GM18909 (cell line): ENCODE measurements around the gene SNX8.
"Not testable (repeated sequence)": the region's sequence is repeated elsewhere in the genome, so short reads cannot be mapped to it uniquely, and the experiment has no call there.

Experiments used
- ATAC-seq: cut with Tn5 transposase; IDR thresholded peaks from one replicate; pipeline ENCODE4 v1.9.1; 2021; ENCODE audit warnings: mild to moderate bottlenecking; ENCODE audit not compliant: unreplicated experiment, poor library complexity

SNX8 gene

DNA sequence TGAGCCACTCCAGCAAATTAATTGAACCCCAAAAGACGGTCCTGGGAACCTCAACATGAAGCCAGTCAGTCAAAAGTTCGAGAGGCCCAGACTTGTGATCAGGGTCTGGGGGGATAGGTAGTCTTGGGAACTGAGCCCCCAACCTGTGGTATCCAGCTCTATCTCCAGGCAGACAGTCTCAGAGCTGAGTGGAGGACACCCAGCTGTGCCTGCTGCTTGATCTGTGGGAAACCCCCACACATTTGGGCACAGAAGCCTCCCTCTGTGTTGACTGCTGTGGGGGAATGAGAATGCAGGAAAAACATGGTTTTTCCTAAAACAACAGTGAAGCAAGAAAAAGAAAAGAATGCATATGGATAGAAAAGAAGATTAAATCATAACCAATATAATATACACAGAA is 16.3 kb upstream of the SNX8 start:
- ATAC-seq: no peak

- ATAC-seq: no peak
Measured at GRCh38 chr7:2326951-2327350, 12.7 kb upstream of the SNX8 start.

GRCh38 chr7:2325162-2325561 is 10.9 kb upstream of the SNX8 start:
- no peak for ATAC-seq

DNA sequence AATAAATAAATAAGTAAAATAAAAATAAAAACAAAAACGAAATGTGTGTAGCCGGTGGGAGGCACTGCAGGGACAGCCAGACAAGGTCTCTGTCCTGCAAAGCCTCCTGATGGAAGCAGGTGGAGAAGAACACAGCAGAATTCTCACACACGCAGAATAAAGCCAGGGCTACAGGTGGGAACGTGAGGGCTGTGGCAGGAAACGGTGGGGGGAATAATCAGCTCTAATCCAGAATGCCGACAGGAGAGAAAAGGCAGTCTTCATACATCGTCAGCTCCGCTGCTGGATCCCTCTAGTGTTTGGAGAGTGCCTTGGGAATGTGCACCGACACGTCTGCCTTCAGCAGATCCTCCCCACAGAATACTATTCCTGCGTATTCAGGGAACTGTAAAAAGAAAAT is 6.8 kb upstream of the SNX8 start:
- ATAC-seq: no peak

- ATAC-seq: no peak
Measured at GRCh38 chr7:2317556-2318293, 3.5 kb upstream of the SNX8 start.

- ATAC-seq: no peak
Measured at GRCh38 chr7:2316578-2316977, 2.3 kb upstream of the SNX8 start.

GRCh38 chr7:2315787-2316186 is 1.5 kb upstream of the SNX8 start:
- no peak for ATAC-seq

GRCh38 chr7:2314956-2315530 is 802 bp upstream of the SNX8 start:
- ATAC-seq: not testable (repeated sequence)

- no peak for ATAC-seq
Measured at GRCh38 chr7:2313450-2314208, 612 bp downstream of the SNX8 start.

DNA sequence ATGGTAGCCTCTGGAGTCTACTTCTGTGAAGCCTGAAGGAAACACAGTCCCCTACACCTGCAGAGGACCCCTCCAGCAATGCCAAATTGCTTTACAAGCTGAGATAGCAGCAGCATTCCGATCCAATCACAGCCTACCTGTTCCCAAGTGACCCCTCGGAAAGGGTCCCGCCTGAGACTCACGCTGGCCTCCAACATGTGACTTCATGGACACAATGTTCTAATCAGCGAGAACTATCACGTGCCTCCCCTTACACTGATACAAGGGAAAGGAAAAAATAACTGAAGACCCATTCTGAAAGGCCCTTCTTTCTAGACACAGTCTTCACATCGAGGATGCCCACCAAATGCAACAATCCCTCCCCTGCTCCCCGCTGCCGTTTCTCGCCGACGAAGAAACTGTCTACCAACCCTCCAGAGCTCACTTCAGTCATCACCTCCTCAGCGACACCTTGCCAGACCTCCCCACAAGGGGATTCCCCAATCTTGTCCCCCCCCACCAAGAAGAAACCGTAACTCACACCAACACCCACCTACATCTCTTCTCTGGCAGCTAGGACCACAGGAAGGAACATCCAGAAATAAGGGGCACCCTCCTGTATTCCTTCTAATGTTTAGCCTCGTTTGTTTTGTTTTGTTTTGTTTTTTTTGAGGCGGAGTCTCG is 1.8 kb downstream of the SNX8 start:
- no peak for ATAC-seq

- ATAC-seq: no peak
Measured at GRCh38 chr7:2309889-2310331, 4.3 kb downstream of the SNX8 start.

DNA sequence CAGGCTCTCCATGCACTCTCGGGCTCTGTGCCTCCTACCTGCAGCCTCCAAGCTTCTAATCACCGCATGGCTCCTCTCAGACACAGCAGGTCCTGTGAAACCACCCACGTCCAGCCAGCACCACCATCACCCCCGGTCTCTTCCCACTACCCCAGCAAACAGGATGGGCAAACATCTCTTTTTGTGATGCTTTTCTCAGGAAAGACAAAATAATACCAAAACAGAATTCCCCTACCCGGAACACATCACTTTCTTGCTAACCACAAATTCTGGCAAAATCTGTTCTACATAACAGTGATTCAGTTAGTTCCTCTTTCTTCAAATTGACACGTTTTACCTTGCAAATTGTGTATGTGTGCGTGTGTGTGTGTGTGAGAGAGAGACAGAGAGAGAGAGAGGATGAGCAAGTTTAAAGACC is 6.5 kb downstream of the SNX8 start:
- peak; percentile 66 for ATAC-seq

- ATAC-seq: no peak
Measured at GRCh38 chr7:2306688-2307087, 7.6 kb downstream of the SNX8 start.

DNA sequence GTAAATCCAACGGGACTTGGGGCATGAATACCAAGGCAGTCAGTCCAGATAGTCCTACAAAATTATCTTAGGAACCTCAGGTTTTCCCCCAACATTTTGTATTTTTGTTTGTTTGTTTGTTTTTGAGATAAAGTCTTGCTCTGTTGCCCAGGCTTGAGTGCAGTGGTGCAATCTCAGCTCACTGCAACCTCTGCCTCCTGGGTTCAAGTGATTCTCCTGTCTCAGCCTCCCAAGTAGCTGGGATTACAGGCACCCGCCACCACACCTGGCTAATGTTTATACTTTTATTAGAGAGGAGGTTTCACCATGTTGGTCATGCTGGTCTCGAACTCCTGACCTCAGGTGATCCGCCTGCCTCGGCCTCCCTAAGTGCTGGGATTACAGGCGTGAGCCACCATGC is 9.0 kb downstream of the SNX8 start:
- not testable (repeated sequence) for ATAC-seq

DNA sequence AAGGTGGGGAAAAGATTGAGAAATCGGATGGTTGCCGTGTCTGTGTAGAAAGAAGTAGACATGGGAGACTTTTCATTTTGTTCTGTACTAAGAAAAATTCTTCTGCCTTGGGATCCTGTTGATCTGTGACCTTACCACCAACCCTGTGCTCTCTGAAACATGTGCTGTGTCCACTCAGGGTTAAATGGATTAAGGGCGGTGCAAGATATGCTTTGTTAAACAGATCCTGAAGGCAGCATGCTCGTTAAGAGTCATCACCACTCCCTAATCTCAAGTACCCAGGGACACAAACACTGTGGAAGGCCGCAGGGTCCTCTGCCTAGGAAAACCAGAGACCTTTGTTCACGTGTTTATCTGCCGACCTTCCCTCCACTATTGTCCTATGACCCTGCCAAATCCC is 10.7 kb downstream of the SNX8 start:
- ATAC-seq: not testable (repeated sequence)

GRCh38 chr7:2302743-2303397 is 11.4 kb downstream of the SNX8 start:
- ATAC-seq: not testable (repeated sequence)

- no peak for ATAC-seq
Measured at GRCh38 chr7:2301511-2301863, 12.8 kb downstream of the SNX8 start.

DNA sequence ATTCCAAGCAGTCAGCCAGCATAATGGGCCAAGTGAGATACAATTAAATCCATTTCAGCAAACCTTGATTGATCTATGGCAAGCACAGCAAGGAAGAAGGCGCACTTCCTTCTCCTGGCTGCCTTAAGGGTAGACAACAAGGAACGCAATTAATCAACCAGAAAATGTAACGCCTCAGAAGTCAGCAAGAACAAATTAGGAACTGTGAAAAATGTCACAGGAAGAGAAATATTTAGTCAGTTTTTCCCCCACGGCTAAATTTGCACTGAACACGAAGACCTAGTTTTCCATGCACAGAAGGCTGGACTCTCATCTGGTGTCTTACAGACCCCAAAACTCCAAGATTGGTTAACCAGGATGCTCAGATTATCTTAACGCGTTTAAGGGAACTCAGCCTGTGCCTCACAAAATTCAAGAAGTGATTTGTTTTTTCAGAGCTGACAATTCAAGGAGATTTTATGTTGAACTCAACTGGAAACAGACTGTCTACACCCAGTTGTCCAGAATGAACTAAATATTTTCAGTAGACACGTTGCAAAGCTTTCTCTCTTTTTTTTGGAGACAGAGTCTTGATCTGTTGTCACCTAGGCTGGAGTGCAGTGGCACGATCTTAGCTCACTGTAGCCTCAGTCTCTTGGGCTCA is 14.2 kb downstream of the SNX8 start:
- ATAC-seq: no peak

DNA sequence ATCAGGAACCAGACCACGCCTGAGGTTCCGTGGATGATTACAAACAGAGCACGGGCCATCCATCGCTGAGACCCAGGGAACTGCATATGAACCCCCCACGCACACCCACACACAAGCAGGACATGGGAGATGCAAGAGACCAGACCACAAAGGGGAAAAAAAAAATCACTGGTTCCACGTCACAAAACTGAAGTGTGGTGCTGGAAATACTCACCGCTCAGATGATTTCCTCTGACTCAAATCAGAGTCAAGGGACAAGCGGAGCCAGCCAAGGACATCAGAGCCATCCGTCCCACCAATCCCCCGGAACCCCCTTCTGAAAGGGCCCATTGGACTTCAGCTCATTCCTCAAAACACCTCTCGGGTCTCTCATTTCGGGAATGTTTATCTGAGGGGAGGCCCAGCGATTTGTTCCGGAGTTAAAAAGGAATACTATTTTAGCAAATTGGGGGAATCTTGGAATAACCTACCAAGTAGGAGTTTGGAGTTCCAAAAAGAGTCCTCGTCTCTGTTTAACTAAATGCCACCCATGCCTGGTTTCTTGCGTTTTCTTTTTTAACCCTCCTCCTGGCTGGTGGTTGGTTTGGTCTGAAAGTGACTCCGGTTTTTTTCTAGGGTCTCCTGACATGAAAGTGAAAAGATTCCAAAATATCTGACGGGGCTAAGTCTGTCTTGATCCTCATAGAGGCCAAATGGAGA is 15.0 kb downstream of the SNX8 start:
- peak; percentile 52 for ATAC-seq
